ENCODE results near the gene ERCC4.

Gene ERCC4

GRCh38 chr16:13944816-13945215 is 24.9 kb downstream of the ERCC4 start:
- no peak overlapping the region for H3K4me3 Mint-ChIP-seq
- no peak overlapping the region for H3K27ac Mint-ChIP-seq
- no peaks in the 10 kb centered on the region for H3K9me3 Mint-ChIP-seq
- no peak for TF ChIP-seq CTCF (IDR thresholded peaks at IDR 0.05)
- no peak for DNase-seq
- no peaks in the 10 kb centered on the region for H3K27me3 Mint-ChIP-seq (ENCODE audit: low read depth, poor library complexity)
- H3K36me3 Mint-ChIP-seq (ENCODE audit: low read depth): peaks cover 47% of the 10 kb centered on the region
- H3K4me1 Mint-ChIP-seq: peaks cover 7% of the 10 kb centered on the region

- Mint-ChIP-seq H3K36me3 (ENCODE audit: low read depth) (peaks cover 57% of the 10 kb centered on the region), H3K4me3 (no peak overlapping the region), H3K4me1 (peaks cover 7% of the 10 kb centered on the region), H3K27me3 (ENCODE audit: low read depth, poor library complexity) (no peaks in the 10 kb centered on the region), H3K9me3 (no peaks in the 10 kb centered on the region), H3K27ac (no peak overlapping the region)
- no peak for DNase-seq
- no peak for TF ChIP-seq CTCF (IDR thresholded peaks at IDR 0.05)
Observed at GRCh38 chr16:13945744-13946485, 26.0 kb downstream of the ERCC4 start.

GRCh38 chr16:13948086-13948485 is 28.1 kb downstream of the ERCC4 start:
- DNase-seq: no peak
- no peaks in the 10 kb centered on the region for H3K27me3 Mint-ChIP-seq (ENCODE audit: low read depth, poor library complexity)
- H3K27ac Mint-ChIP-seq: no peak overlapping the region
- peaks cover 7% of the 10 kb centered on the region for H3K4me1 Mint-ChIP-seq
- TF ChIP-seq CTCF (IDR thresholded peaks at IDR 0.05): no peak
- H3K9me3 Mint-ChIP-seq: no peaks in the 10 kb centered on the region
- no peak overlapping the region for H3K4me3 Mint-ChIP-seq
- H3K36me3 Mint-ChIP-seq (ENCODE audit: low read depth): peaks cover 57% of the 10 kb centered on the region

GRCh38 chr16:13950821-13951547 is 31.0 kb downstream of the ERCC4 start:
- DNase-seq: no peak
- H3K4me3 Mint-ChIP-seq: no peak overlapping the region
- TF ChIP-seq CTCF (IDR thresholded peaks at IDR 0.05): no peak
- H3K36me3 Mint-ChIP-seq (ENCODE audit: low read depth): peaks cover 37% of the 10 kb centered on the region
- no peak overlapping the region for H3K27ac Mint-ChIP-seq
- H3K27me3 Mint-ChIP-seq (ENCODE audit: low read depth, poor library complexity): no peaks in the 10 kb centered on the region
- H3K9me3 Mint-ChIP-seq: no peaks in the 10 kb centered on the region
- peaks cover 25% of the 10 kb centered on the region for H3K4me1 Mint-ChIP-seq

GRCh38 chr16:13951611-13952010 is 31.7 kb downstream of the ERCC4 start:
- Mint-ChIP-seq H3K4me3 (no peak overlapping the region), H3K27ac (no peak overlapping the region), H3K4me1 (peaks cover 32% of the 10 kb centered on the region), H3K9me3 (no peaks in the 10 kb centered on the region), H3K27me3 (ENCODE audit: low read depth, poor library complexity) (no peaks in the 10 kb centered on the region), H3K36me3 (ENCODE audit: low read depth) (peaks cover 31% of the 10 kb centered on the region)
- no peak for TF ChIP-seq CTCF (IDR thresholded peaks at IDR 0.05)
- DNase-seq: no peak

Data from nephron progenitor cell (in vitro differentiated cells).